HepG2 (cell line): ENCODE results near the gene FCHO2. TPM values are rescaled to one million over a fixed set of nuclear protein-coding genes. Genes with fewer than 3 reads are reported as not detected.

Experiments
- ASH2L ChIP-seq: fragments of 300-600, 200-600 bp; sonication (generic); IDR thresholded peaks from 2 replicates; pipeline ENCODE4 v1.7.0; 2017; ENCODE audit warnings: low read depth, mild to moderate bottlenecking, moderate library complexity, mixed read lengths, low read length; ENCODE audit not compliant: insufficient read length
- ATF7 ChIP-seq, 2 experiments: fragments of 450-650 bp in 1 of 2; sonication (generic) in 1 of 2; formaldehyde crosslinking in 1 of 2; IDR thresholded peaks; 2 replicates each; pipeline versions ENCODE4 v1.4.0 to v1.6.1; 2016 to 2020; ENCODE audit warnings: antibody characterized with exemption in 1 of 2, mild to moderate bottlenecking in 1 of 2, missing genetic modification reagents in 1 of 2
- CHD2 ChIP-seq: IDR thresholded peaks from 2 replicates; pipeline ENCODE4 v1.6.1; 2011; ENCODE audit warnings: low read depth, low read length, improper control_type of control experiment
- GATAD1 ChIP-seq: IDR thresholded peaks from 2 replicates; pipeline ENCODE4 v1.6.1; 2016; ENCODE audit warnings: missing genetic modification reagents, missing compliant biosample characterization
- HOXA5 ChIP-seq: sonication (generic); formaldehyde crosslinking; IDR thresholded peaks from 2 replicates; pipeline ENCODE4 v1.4.0; 2020; ENCODE audit warnings: missing genetic modification reagents
- KLF15 ChIP-seq: sonication (generic); formaldehyde crosslinking; IDR thresholded peaks from 2 replicates; pipeline ENCODE4 v1.8.1; 2023; ENCODE audit warnings: borderline replicate concordance, mild to moderate bottlenecking, inconsistent platforms, missing genetic modification reagents, mixed read lengths
- MXI1 ChIP-seq: IDR thresholded peaks from 3 replicates; pipeline ENCODE4 v1.6.1; 2012; ENCODE audit warnings: low read depth, low read length, inconsistent platforms, borderline replicate concordance
- POLR2AphosphoS2 ChIP-seq: IDR thresholded peaks from 2 replicates; pipeline ENCODE4 v1.6.1; 2011; ENCODE audit warnings: low read depth, low read length, improper control_type of control experiment
- RNF2 ChIP-seq: fragments of 450-650 bp; conservative IDR thresholded peaks from 2 replicates; pipeline ENCODE4 v1.6.1; 2016; ENCODE audit warnings: low read depth
- SAFB2 ChIP-seq: sonication (generic); formaldehyde crosslinking; IDR thresholded peaks from 2 replicates; pipeline ENCODE4 v1.5.1; 2020; ENCODE audit warnings: missing genetic modification reagents, low read depth, mild to moderate bottlenecking, borderline replicate concordance
- TRIM24 ChIP-seq: sonication (generic); formaldehyde crosslinking; IDR thresholded peaks from 2 replicates; pipeline ENCODE4 v1.8.0; 2022; ENCODE audit warnings: mild to moderate bottlenecking, missing genetic modification reagents
- ZBTB42 ChIP-seq: sonication (generic); formaldehyde crosslinking; IDR thresholded peaks from 2 replicates; pipeline ENCODE4 v1.5.0; 2020; ENCODE audit warnings: mild to moderate bottlenecking, missing genetic modification reagents
- ZIK1 ChIP-seq: sonication (generic); formaldehyde crosslinking; IDR thresholded peaks from 2 replicates; pipeline ENCODE4 v1.5.0; 2020; ENCODE audit warnings: mild to moderate bottlenecking, low read depth, missing genetic modification reagents, borderline replicate concordance
- ZNF207 ChIP-seq: fragments of 450-650 bp; IDR thresholded peaks from 2 replicates; pipeline ENCODE4 v1.6.1; 2016; ENCODE audit warnings: antibody characterized with exemption, borderline replicate concordance
- ZNF234 ChIP-seq: sonication (generic); formaldehyde crosslinking; conservative IDR thresholded peaks from 2 replicates; pipeline ENCODE4 v1.5.1; 2020; ENCODE audit warnings: mild to moderate bottlenecking, missing genetic modification reagents
- ZNF263 ChIP-seq: sonication (generic); formaldehyde crosslinking; IDR thresholded peaks from 2 replicates; pipeline ENCODE4 v1.4.0; 2020; ENCODE audit warnings: missing genetic modification reagents
- ZNF337 ChIP-seq: sonication (generic); formaldehyde crosslinking; IDR thresholded peaks from 2 replicates; pipeline ENCODE4 v1.5.1; 2020; ENCODE audit warnings: missing genetic modification reagents, low read depth, mild to moderate bottlenecking, borderline replicate concordance
- ZNF543 ChIP-seq: sonication (generic); formaldehyde crosslinking; IDR thresholded peaks from 2 replicates; pipeline ENCODE4 v1.4.0; 2020; ENCODE audit warnings: mild to moderate bottlenecking, missing genetic modification reagents
- polyA plus RNA-seq, 8 experiments: library from polyadenylated mRNA; depleted of rRNA in 3 of 8; stranded (reverse) in 7 of 8; unstranded in 1 of 8; fragments of >200 nt; fragmentation: Illumina TruSeq in 4 of 8; extraction: Trizol in 4 of 8; gene quantifications; 2 replicates each; pipeline versions ENCODE4 v1.2.1 to v1.2.3, GENCODE V29; 2011 to 2016; ENCODE audit warnings: low read depth in 4 of 8, missing spikeins in 1 of 8, mixed read lengths in 1 of 8; ENCODE audit not compliant: insufficient read depth in 1 of 8
- total RNA-seq, 5 experiments: library from RNA; depleted of rRNA; stranded (reverse); fragments of >200 nt; fragmentation: Illumina TruSeq; extraction: Trizol; gene quantifications; 2 replicates each; pipeline ENCODE4 v1.2.3, GENCODE V29; 2016; ENCODE audit warnings: low read depth in 1 of 5
- TF ChIP-seq, protein P1 (sequence below): sonication (generic); formaldehyde crosslinking; IDR thresholded peaks from 2 replicates; pipeline ENCODE4 v1.8.0; 2022; ENCODE audit warnings: mild to moderate bottlenecking, missing genetic modification reagents, borderline replicate concordance
- TF ChIP-seq, protein P2 (sequence below): IDR thresholded peaks from 2 replicates; pipeline ENCODE4 v1.6.1; 2016
- TF ChIP-seq, protein P3 (sequence below): sonication (generic); formaldehyde crosslinking; IDR thresholded peaks from 2 replicates; pipeline ENCODE4 v1.8.1; 2023; ENCODE audit warnings: mild to moderate bottlenecking, inconsistent platforms, moderate library complexity, missing genetic modification reagents, borderline replicate concordance
- TF ChIP-seq, protein P4 (sequence below): sonication (generic); formaldehyde crosslinking; IDR thresholded peaks from 2 replicates; pipeline ENCODE4 v1.4.0; 2020; ENCODE audit warnings: missing genetic modification reagents, mild to moderate bottlenecking, borderline replicate concordance
- TF ChIP-seq, protein P5 (sequence below): sonication (generic); formaldehyde crosslinking; conservative IDR thresholded peaks from 2 replicates; pipeline ENCODE4 v1.5.0; 2020; ENCODE audit warnings: missing genetic modification reagents

The FCHO2 gene
- total and polyA plus RNA-seq, 2 of the 13 experiments (the other 11 are each of a cell fraction or from before 2014, with no cell fraction given), result 11.6 to 17.3 TPM

DNA sequence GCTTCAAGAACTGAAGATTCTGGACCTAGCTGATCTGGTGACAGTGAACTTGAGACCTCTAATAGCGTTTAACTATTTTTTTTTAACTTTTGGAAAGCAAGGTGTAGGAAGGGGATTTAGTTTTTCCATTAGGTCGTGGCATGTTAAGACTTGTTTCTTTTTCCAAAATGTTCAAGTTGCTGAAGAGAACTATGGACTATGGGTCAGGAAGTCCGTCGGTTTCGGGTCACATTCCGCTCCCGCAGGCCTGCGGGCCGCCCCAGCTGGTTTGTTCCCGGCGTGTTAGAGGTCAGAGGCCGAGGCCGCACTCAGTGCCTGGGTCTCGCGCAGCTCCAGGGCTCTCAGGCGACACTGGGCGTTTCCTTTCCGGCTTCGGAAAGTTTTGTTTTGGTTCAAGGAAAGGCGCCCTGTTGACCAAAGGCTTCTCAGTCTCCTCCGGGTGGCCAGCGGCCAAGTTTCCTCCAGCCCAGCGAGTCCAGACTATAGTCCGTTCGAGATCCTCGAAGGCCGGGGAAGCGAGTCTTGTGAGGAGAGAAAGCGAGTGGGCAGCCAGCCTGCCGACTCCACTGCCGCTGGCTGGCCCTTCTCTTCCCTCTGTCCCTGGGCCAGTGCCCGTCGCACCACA lies 586 bp upstream of the FCHO2 start (continued):
- TF ChIP-seq, protein P1, sequence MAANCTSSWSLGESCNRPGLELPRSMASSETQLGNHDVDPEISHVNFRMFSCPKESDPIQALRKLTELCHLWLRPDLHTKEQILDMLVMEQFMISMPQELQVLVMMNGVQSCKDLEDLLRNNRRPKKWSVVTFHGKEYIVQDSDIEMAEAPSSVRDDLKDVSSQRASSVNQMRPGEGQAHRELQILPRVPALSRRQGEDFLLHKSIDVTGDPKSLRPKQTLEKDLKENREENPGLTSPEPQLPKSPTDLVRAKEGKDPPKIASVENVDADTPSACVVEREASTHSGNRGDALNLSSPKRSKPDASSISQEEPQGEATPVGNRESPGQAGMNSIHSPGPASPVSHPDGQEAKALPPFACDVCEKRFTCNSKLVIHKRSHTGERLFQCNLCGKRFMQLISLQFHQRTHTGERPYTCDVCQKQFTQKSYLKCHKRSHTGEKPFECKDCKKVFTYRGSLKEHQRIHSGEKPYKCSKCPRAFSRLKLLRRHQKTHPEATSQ, result no peak
- peak; percentile 56; the same call in 1 of the 2 replicates for TF ChIP-seq KLF15 (CRISPR knock-in tag)
- TF ChIP-seq, protein P2, sequence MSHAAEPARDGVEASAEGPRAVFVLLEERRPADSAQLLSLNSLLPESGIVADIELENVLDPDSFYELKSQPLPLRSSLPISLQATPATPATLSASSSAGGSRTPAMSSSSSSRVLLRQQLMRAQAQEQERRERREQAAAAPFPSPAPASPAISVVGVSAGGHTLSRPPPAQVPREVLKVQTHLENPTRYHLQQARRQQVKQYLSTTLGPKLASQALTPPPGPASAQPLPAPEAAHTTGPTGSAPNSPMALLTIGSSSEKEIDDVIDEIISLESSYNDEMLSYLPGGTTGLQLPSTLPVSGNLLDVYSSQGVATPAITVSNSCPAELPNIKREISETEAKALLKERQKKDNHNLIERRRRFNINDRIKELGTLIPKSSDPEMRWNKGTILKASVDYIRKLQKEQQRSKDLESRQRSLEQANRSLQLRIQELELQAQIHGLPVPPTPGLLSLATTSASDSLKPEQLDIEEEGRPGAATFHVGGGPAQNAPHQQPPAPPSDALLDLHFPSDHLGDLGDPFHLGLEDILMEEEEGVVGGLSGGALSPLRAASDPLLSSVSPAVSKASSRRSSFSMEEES (CRISPR knock-in tag), result no peak
- TF ChIP-seq ZNF234, result no peak
- no peak for TF ChIP-seq TRIM24 (CRISPR knock-in tag)
- no peak for TF ChIP-seq RNF2
- 0 out of 2 replicates have a peak, but pooled peaks have one; percentile 11 for TF ChIP-seq GATAD1 (CRISPR knock-in tag)
- no peak for TF ChIP-seq POLR2AphosphoS2
- no peak for TF ChIP-seq ATF7 (IDR thresholded peaks at IDR 0.05)
- no peak for TF ChIP-seq ATF7 (CRISPR knock-in tag; IDR thresholded peaks at IDR 0.05)
- TF ChIP-seq, protein P3, sequence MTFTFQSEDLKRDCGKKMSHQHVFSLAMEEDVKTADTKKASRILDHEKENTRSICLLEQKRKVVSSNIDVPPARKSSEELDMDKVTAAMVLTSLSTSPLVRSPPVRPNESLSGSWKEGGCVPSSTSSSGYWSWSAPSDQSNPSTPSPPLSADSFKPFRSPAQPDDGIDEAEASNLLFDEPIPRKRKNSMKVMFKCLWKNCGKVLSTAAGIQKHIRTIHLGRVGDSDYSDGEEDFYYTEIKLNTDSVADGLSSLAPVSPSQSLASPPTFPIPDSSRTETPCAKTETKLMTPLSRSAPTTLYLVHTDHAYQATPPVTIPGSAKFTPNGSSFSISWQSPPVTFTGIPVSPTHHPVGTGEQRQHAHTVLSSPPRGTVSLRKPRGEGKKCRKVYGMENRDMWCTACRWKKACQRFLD (CRISPR knock-in tag), result 0 out of 2 replicates have a peak, but pooled peaks have one; percentile 72
- TF ChIP-seq ZNF263 (CRISPR knock-in tag), result no peak
- TF ChIP-seq, protein P4, sequence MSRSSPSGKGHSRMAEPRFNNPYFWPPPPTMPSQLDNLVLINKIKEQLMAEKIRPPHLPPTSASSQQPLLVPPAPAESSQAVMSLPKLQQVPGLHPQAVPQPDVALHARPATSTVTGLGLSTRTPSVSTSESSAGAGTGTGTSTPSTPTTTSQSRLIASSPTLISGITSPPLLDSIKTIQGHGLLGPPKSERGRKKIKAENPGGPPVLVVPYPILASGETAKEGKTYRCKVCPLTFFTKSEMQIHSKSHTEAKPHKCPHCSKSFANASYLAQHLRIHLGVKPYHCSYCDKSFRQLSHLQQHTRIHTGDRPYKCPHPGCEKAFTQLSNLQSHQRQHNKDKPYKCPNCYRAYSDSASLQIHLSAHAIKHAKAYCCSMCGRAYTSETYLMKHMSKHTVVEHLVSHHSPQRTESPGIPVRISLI, result 0 out of 2 replicates have a peak, but pooled peaks have one; percentile 14
- peak; percentile 34; the same call in 1 of the 3 replicates for TF ChIP-seq MXI1
- TF ChIP-seq, protein P5, sequence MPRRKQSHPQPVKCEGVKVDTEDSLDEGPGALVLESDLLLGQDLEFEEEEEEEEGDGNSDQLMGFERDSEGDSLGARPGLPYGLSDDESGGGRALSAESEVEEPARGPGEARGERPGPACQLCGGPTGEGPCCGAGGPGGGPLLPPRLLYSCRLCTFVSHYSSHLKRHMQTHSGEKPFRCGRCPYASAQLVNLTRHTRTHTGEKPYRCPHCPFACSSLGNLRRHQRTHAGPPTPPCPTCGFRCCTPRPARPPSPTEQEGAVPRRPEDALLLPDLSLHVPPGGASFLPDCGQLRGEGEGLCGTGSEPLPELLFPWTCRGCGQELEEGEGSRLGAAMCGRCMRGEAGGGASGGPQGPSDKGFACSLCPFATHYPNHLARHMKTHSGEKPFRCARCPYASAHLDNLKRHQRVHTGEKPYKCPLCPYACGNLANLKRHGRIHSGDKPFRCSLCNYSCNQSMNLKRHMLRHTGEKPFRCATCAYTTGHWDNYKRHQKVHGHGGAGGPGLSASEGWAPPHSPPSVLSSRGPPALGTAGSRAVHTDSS (CRISPR knock-in tag), result no peak
- peak; percentile 84 for TF ChIP-seq ASH2L
- peak; percentile 88 for TF ChIP-seq CHD2
- TF ChIP-seq ZNF207, result no peak
- TF ChIP-seq HOXA5 (CRISPR knock-in tag), result 0 out of 2 replicates have a peak, but pooled peaks have one; percentile 26
- no peak for TF ChIP-seq ZNF337 (CRISPR knock-in tag)
- no peak for TF ChIP-seq ZIK1 (CRISPR knock-in tag)
- no peak for TF ChIP-seq ZNF543 (CRISPR knock-in tag)
- no peak for TF ChIP-seq SAFB2 (CRISPR knock-in tag)
- no peak for TF ChIP-seq ZBTB42 (CRISPR knock-in tag)
